ENCODE measurements around the gene PNPLA3.

DNA sequence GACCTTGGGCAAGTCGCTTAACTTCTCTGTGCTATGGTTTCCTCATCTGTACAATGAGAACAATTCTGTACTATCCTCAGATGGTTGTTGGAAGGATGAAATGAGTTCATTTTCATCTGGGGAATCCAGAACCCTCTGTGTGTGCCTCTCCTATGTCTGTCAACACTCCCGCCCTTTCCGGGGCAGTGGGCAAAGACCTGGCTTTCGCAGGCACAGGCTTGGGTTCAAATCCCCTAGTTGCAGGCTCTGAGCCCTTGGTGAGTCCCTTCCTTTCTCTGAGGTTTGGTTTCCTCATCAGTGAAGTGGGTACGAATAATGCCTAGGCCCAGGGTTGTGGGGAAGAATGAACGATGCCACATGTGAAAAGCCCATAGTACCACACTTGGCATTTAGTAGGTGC lies 37.8 kb upstream of the PNPLA3 start:
- TF ChIP-seq, protein P1, sequence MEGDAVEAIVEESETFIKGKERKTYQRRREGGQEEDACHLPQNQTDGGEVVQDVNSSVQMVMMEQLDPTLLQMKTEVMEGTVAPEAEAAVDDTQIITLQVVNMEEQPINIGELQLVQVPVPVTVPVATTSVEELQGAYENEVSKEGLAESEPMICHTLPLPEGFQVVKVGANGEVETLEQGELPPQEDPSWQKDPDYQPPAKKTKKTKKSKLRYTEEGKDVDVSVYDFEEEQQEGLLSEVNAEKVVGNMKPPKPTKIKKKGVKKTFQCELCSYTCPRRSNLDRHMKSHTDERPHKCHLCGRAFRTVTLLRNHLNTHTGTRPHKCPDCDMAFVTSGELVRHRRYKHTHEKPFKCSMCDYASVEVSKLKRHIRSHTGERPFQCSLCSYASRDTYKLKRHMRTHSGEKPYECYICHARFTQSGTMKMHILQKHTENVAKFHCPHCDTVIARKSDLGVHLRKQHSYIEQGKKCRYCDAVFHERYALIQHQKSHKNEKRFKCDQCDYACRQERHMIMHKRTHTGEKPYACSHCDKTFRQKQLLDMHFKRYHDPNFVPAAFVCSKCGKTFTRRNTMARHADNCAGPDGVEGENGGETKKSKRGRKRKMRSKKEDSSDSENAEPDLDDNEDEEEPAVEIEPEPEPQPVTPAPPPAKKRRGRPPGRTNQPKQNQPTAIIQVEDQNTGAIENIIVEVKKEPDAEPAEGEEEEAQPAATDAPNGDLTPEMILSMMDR (IDR thresholded peaks at IDR 0.05), result no peak
- TF ChIP-seq POLR2A (IDR thresholded peaks at IDR 0.05), result no peak

All from uterus (tissue), 2 donors.